Large intestine (tissue), 3 donors: ENCODE data around the gene LRRC71. TPM values are rescaled to one million over a fixed set of nuclear protein-coding genes. Genes with fewer than 3 reads are reported as not detected.

Experiments
- DNase-seq, 2 donors: peaks; one replicate each; pipeline versions ENCODE4 v3.0.0 to v3.0.0-alpha.2; 2013
- H3K27ac ChIP-seq: one replicate; pipeline ENCODE4 v1.5.1; 2013; ENCODE audit warnings: low read length
- H3K27me3 ChIP-seq: 2 replicates; pipeline ENCODE4 v1.6.1; 2013; ENCODE audit warnings: low read length; ENCODE audit not compliant: control insufficient read depth, insufficient read depth
- H3K36me3 ChIP-seq: 2 replicates; pipeline ENCODE4 v1.6.1; 2013; ENCODE audit warnings: low read length; ENCODE audit not compliant: control insufficient read depth, insufficient read depth
- H3K4me1 ChIP-seq: one replicate; pipeline ENCODE4 v1.6.1; 2013; ENCODE audit warnings: low read length; ENCODE audit not compliant: control insufficient read depth, insufficient read depth
- H3K4me3 ChIP-seq: one replicate; pipeline ENCODE4 v1.5.1; 2013; ENCODE audit warnings: low read length
- H3K9me3 ChIP-seq: one replicate; pipeline ENCODE4 v1.6.1; 2013; ENCODE audit warnings: mild to moderate bottlenecking, low read depth, low read length, moderate library complexity; ENCODE audit not compliant: control insufficient read depth
- WGBS: methylation state at CpG from one replicate; pipeline ENCODE4 v1.1.5; 2013; ENCODE audit warnings: low lambda C conversion rate; ENCODE audit not compliant: insufficient coverage; 5-methylcytosine and 5-hydroxymethylcytosine counted together
- polyA plus RNA-seq: library from polyadenylated mRNA; unstranded; fragments of 120-200 nt; gene quantifications from one replicate; pipeline ENCODE4 v1.2.1, GENCODE V29; 2013

Gene LRRC71
- polyA plus RNA-seq, 1 donor, result 0.28 TPM

DNA sequence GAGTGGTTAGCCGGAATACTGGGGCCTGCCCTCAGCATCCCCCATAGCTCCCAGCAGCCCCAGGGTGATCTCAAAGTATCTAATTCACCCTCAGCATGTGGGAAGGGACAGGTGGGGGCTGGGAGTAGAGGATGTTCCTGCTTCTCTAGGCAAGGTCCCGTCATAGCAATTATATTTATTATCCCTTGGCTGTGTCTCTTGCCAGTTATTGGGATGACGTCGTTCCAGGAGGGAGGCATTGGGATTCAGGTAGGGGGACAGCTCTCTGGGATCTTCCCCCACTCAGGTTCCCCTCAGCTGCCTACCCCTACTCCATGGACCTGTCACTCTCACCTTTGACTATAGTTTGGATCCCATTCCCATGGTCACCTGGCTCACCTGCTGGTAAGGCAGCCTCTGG lies 38.8 kb upstream of the LRRC71 start:
- no peaks in the 10 kb centered on the region for H3K9me3 ChIP-seq
- peaks cover 70% of the 10 kb centered on the region for H3K27me3 ChIP-seq
- WGBS, result no CpG with 5 or more reads among the region's 4 CpGs
- H3K4me3 ChIP-seq, result no peak overlapping the region
- DNase-seq, result no peak
- no peaks in the 10 kb centered on the region for H3K4me1 ChIP-seq
- H3K36me3 ChIP-seq, result no peaks in the 10 kb centered on the region
- no peak overlapping the region for H3K27ac ChIP-seq

DNA sequence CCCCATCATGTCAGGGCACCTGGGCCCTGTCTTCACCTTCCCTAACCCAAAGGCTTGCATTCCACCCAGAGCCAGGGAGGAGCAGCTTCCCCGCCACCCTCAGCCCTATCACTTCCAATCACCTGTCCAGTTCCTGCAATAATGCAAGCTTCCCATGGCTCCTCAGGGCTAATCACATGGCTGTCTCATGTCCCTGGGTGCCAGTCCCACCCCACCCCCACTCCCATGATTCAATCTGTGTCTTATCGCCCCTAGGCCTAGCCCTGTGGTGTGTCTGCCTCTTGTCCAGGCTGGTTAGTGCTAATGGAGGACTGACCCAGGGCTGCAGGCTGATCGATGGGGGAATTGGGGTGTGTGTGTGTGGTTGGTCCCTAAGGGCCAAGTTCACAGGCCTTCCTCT lies 37.9 kb upstream of the LRRC71 start:
- Histone ChIP-seq H3K9me3 (no peaks in the 10 kb centered on the region), H3K4me1 (no peaks in the 10 kb centered on the region), H3K27me3 (peaks cover 72% of the 10 kb centered on the region), H3K4me3 (no peak overlapping the region), H3K27ac (no peak overlapping the region), H3K36me3 (no peaks in the 10 kb centered on the region)
- DNase-seq, result peak in 1 of 2 donors; percentile 44
- WGBS, result no CpG with 5 or more reads among the region's 3 CpGs

DNA sequence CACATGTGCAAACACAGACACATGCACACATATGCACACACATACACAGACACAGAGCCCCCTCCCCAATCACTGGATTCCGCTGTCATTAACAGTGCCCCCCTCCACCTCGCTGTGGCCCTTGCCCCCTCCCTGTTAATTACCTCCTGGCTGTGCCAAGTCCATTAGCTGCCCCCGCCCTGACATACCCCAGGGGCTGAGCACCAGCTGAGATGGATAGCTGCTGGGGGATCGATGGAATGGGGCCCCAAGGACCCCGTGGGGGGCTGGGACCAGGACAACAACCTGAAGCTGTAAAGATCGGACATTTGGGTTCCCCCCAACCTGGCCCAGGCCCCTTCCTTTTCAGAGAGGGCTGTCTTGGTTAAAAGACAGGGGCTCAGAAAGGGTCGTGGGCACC lies 36.5 kb upstream of the LRRC71 start:
- no peak for DNase-seq
- Histone ChIP-seq H3K27ac (no peak overlapping the region), H3K4me3 (no peak overlapping the region), H3K27me3 (peaks cover 64% of the 10 kb centered on the region), H3K9me3 (no peaks in the 10 kb centered on the region), H3K4me1 (no peaks in the 10 kb centered on the region), H3K36me3 (no peaks in the 10 kb centered on the region)
- no CpG with 5 or more reads among the region's 7 CpGs for WGBS

DNA sequence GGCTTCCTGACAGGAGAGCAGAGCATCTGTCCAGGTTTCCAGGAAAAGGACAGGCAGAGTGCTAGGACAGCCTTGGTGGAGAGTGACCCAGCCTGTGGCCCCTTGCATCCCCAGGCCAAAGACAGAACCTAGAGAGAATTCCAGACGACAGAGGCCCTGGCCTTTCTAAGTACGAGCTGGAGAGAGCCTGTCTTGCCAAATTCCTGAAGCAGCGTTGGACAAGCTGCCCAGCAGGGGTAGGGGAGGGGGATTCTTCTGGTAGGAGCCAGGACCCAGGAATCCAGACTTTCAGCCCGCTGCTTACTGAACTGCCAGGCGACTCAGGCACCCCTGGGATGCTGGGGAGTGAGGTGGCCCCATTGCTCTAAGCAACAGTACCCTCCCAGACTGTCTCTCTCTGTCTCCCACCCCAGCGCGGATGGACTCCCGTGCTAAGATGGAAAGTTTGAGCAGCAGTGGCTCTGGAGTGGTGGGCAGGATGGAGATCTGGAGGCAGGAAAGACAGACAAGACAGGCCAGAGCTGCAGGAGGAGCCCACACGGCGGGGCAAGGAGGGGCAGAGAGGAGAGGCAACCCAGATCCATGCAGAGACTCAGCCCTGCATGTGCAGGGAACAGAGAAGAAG lies 35.8 kb upstream of the LRRC71 start:
- no CpG with 5 or more reads among the region's 10 CpGs for WGBS
- Histone ChIP-seq H3K27me3 (peaks cover 59% of the 10 kb centered on the region), H3K27ac (no peak overlapping the region), H3K4me1 (no peaks in the 10 kb centered on the region), H3K9me3 (no peaks in the 10 kb centered on the region), H3K36me3 (no peaks in the 10 kb centered on the region), H3K4me3 (no peak overlapping the region)
- no peak for DNase-seq

DNA sequence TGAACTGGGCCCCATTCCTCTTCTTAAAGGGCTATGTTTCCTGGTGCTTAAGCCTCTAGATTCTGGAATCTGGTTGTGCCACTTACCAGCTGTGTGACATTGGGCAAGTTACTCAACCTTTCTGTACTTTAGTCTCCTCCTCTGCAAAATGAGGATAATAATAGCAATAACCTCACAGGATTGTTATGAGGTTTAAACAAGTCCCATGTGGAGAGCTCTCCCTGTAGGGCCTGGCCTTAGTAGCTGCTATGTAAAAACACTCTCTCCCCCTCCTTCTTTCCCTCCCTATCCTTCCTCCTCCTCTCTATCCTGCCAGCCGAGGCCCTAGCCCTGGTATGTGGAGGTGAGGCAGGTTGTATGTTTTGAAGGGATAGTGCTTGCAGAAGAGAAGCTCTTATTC lies 35.1 kb upstream of the LRRC71 start:
- WGBS, result no CpG with 5 or more reads among the region's 1 CpG
- H3K27me3 ChIP-seq, result peaks cover 56% of the 10 kb centered on the region
- DNase-seq, result no peak
- no peaks in the 10 kb centered on the region for H3K9me3 ChIP-seq
- H3K27ac ChIP-seq, result no peak overlapping the region
- H3K36me3 ChIP-seq, result no peaks in the 10 kb centered on the region
- H3K4me1 ChIP-seq, result no peaks in the 10 kb centered on the region
- no peak overlapping the region for H3K4me3 ChIP-seq

DNA sequence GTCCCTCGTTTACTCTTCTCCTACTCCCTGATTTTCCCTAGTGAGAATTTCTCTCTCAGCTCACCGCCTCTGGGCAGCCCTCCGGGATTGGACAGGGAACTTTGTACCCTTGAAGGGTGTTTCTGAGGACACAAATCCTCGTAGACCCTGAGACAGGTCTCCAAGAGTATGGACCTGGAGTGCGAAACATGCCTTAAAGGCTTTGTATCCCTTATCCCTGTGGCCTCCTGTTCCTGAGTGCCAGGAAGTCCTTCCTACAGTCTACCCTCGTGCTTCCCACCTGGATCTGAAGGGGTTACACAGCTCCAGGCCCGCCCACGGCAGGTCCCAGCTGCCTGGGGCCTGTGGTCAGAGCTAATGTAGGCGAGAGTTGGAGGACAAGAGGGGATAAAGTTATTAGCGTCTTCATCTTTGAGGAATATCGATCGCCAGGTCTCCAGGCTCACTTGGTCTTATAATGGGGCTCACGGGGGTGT lies 34.5 kb upstream of the LRRC71 start:
- H3K4me3 ChIP-seq, result no peak overlapping the region
- no peak for DNase-seq
- H3K9me3 ChIP-seq, result no peaks in the 10 kb centered on the region
- H3K36me3 ChIP-seq, result no peaks in the 10 kb centered on the region
- no peak overlapping the region for H3K27ac ChIP-seq
- no CpG with 5 or more reads among the region's 13 CpGs for WGBS
- H3K4me1 ChIP-seq, result no peaks in the 10 kb centered on the region
- peaks cover 51% of the 10 kb centered on the region for H3K27me3 ChIP-seq

DNA sequence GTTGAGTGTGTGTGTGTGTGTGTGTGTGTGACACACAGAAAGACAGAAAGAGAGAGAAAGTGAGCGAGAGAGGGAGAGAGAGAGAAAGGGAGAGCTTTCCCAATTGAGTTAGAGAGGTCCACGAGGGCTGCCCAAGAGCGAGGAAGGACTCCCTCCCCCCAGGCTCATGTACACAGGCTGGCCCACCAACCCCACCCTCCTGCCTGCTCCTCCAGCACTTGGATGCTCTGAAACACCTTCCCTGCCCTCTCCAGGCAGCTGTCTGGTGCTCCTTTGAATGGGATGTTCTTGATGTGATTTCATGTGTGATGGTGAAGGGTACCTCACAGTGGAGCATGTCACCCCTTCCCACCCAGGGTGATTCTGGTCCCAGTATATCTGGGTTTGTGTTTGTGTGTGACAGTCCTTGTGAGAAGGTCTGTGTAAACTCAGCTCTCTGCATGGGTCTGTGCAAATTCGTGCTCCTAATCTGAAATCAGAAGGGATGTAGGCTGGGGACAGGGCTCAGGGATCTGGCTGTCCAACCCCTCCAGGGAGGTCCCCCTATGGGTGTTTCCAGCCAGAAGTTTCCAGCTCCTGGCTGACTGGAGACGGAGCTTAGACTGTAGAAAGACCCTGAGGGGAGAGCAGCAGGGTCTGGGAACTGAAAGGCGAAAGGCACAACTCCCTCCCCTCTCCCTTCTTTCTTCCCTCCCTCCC lies 33.7 kb upstream of the LRRC71 start:
- no CpG with 5 or more reads among the region's 6 CpGs for WGBS
- Histone ChIP-seq H3K36me3 (no peaks in the 10 kb centered on the region), H3K4me1 (no peaks in the 10 kb centered on the region), H3K27me3 (peaks cover 51% of the 10 kb centered on the region), H3K9me3 (no peaks in the 10 kb centered on the region), H3K27ac (no peak overlapping the region), H3K4me3 (no peak overlapping the region)
- no peak for DNase-seq

DNA sequence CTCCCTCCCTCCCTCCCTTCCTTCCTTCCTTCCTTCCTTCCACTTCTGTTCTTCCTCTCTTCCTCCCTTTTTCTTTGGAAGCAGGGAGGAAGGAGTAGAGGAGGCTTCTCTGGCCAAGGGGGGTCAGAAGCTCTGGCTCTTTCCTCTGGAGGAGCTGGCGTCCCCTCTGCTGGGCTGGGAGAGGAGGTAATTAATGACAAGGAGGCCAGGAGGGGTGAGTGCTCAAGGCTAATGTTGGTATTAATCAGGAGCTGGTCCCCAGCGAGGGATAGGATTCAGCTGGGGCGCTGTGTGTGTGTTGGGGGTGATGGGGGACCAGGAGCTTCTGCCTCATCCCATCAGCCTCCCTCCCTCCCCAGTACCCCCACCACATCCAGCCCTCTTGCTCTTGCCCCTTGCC lies 33.1 kb upstream of the LRRC71 start:
- DNase-seq, result no peak

DNA sequence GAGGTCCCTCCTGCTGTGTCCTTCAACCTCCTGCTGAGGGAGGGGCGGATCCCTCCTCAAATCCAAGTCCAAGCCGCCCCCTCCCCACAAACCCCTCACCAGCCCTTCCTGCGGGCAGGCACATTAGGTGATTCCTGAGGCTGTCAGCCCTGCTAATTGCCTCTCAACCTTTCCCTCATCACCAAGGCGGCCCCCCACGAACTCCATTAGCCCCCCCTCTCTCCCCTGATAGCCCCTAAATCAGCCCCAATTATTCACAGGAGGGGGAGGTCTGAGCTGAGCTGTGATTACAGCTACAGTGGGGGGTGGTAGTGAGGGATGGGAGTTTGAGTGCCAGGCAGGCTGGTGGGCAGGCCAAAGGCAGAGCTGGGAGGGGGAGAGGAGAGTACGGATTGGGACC lies 32.7 kb upstream of the LRRC71 start:
- Histone ChIP-seq H3K27me3 (peaks cover 59% of the 10 kb centered on the region), H3K4me1 (peaks cover 8% of the 10 kb centered on the region), H3K27ac (no peak overlapping the region), H3K9me3 (no peaks in the 10 kb centered on the region), H3K4me3 (no peak overlapping the region), H3K36me3 (no peaks in the 10 kb centered on the region)
- no peak for DNase-seq
- no CpG with 5 or more reads among the region's 6 CpGs for WGBS

More for the DNA sequence above, 33.1 kb upstream of the LRRC71 start:
- Histone ChIP-seq H3K4me1 (peaks cover 4% of the 10 kb centered on the region), H3K27me3 (peaks cover 55% of the 10 kb centered on the region), H3K27ac (no peak overlapping the region), H3K9me3 (no peaks in the 10 kb centered on the region), H3K36me3 (no peaks in the 10 kb centered on the region), H3K4me3 (no peak overlapping the region)
- WGBS, result no CpG with 5 or more reads among the region's 3 CpGs

DNA sequence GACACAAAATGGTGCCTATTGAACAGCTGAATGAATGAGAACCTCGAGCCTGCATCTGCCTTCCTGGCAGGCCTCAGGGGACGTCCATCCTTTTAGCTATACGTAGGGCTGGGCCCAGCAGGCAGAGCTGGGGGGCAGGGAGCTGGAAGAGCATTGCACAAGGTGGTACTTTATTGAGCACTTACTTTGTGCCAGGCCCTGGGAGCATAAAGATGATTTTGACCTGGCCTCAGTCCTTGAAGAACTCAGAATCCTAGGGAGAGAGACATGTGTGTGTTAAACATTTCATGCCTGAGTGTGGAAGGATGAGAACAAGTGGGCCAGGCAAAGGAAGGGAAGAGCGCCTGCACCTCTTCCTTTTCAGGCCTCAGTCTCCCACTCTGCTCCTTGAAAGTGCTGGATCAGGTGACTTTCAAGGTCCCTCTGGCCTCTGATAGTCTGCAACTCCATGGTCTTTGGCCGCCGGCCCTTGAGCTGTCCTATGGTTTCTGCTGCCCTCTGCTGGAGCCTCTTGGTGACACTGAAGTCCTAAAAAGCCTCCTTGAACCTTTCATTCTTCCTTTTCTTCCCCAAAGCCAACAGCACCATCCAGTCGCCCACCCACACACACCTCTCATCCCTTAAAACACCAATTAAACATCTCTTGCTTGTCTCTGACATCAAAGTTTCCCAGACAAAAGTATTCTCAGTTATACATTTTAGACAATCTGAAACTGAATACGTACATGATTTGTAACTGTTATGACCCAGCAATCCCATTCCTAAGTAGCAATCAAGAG lies 30.4 kb upstream of the LRRC71 start:
- no peak overlapping the region for H3K27ac ChIP-seq
- peak; percentile 62 to 64 for DNase-seq
- peaks cover 66% of the 10 kb centered on the region for H3K27me3 ChIP-seq
- no peak overlapping the region for H3K4me3 ChIP-seq
- H3K4me1 ChIP-seq, result peaks cover 13% of the 10 kb centered on the region
- peaks cover 4% of the 10 kb centered on the region for H3K9me3 ChIP-seq
- WGBS, result 0% methylated on average over 1 of the region's 8 CpGs
- H3K36me3 ChIP-seq, result no peaks in the 10 kb centered on the region
